GM12873 (cell line): Measurements from ENCODE around the gene KIRREL3.

Experiments
- TF ChIP-seq, protein P1 (sequence below): IDR thresholded peaks from 2 replicates; pipeline ENCODE4 v1.5.1; 2012; ENCODE audit warnings: low read depth, mild to moderate bottlenecking, moderate library complexity, low read length, control low read depth; ENCODE audit not compliant: insufficient read depth; ENCODE audit errors: missing control alignments

KIRREL3 gene

GRCh38 chr11:126816645-126817044 lies 183.9 kb downstream of the KIRREL3 start:
- TF ChIP-seq, protein P1, sequence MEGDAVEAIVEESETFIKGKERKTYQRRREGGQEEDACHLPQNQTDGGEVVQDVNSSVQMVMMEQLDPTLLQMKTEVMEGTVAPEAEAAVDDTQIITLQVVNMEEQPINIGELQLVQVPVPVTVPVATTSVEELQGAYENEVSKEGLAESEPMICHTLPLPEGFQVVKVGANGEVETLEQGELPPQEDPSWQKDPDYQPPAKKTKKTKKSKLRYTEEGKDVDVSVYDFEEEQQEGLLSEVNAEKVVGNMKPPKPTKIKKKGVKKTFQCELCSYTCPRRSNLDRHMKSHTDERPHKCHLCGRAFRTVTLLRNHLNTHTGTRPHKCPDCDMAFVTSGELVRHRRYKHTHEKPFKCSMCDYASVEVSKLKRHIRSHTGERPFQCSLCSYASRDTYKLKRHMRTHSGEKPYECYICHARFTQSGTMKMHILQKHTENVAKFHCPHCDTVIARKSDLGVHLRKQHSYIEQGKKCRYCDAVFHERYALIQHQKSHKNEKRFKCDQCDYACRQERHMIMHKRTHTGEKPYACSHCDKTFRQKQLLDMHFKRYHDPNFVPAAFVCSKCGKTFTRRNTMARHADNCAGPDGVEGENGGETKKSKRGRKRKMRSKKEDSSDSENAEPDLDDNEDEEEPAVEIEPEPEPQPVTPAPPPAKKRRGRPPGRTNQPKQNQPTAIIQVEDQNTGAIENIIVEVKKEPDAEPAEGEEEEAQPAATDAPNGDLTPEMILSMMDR, result no peak

GRCh38 chr11:126815111-126815510 lies 185.5 kb downstream of the KIRREL3 start:
- TF ChIP-seq, protein P1, result no peak

DNA sequence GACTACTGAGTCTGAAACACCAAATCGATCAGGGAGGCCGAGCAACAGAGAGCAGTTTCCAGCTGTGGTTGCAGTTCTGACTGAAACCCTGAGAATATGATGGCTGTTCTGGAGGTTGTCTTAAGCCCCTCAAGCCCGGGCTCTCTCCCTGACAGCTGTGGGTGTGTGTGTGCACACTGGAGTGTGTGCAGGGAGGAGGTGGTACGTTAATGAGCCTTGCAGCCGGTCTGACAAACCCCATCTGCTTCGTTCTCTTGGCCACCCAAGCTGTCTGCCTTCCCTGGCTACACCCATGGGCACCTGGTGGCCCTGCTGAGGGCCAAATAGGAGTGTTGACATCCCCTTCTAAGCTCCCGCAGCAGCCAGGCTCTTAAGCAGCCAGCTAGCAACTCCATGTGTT lies 189.8 kb downstream of the KIRREL3 start:
- TF ChIP-seq, protein P1, result no peak

DNA sequence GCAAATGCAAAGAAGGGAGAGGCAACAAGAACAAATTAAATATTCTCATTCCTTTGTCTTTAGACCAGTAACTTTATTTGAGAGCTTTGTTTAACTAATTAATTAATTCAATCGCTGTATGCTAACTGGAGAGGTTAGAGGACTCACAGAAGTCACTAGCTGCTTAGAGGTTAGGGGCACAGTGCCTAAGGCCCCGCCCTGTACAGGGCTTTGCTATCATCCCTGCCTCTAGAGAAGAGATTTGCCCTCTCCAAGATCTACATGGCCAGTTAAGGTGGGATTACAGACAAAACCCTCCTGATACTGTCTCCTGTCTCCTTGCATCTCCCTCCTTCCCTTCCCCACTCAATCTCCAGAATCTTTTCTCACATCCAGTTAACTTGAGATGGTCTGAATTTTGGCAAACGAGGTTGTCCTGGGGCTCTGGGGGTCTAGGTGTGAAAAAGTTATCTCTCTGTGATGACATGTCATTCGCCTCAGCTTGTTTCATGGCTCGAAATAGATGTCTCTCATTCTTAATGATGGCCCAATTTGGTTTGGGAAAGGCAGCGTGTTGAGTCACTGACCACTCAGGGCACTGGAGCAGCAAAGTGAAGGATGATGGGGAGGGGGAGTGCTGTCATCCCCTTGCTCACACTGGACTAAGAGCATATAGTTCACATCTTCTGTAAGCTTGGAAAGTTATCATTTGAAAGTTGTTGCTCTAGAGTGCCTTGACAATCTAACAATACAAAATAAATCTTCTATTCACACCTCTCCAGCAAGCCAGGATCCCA lies 190.9 kb downstream of the KIRREL3 start:
- TF ChIP-seq, protein P1, result no peak

DNA sequence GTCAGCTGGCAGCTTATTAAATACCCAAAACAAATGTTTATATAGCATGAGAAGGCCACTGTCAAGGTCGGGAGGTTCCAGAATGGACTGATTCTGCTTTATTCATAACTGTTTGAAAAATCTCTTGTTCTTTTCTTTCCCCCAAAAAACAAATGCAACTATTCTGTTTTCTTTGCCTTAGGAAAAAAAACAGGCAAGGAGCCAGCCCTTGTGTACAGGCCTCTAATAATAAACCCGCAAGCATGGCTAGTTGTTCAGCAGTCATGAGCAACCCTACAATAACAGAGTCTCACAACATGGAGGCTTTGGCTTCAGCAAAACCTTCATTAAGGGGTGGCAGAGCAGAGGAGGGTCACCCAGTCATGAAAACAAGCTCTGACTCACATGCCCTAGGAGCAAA lies 191.7 kb downstream of the KIRREL3 start:
- TF ChIP-seq, protein P1, result no peak

DNA sequence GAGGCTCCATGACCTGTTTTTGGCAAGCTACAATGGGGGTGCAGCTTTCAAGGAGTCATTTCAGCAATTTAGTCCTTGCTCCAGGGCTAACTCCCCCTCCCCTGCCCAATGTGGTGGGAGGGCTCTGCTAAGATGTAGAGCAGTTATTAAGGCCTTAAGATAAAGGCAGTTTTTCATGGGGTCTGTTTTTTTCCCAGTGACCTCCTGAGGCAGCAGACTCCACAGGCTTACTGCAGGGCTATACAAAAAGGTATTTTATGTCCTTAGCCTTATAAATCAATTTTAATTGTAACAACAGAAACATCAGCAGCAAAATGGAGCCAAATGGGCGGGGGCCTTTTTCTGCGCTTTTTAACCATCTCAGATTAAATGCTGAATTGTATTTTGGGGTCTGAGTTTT lies 192.3 kb downstream of the KIRREL3 start:
- TF ChIP-seq, protein P1, result no peak

DNA sequence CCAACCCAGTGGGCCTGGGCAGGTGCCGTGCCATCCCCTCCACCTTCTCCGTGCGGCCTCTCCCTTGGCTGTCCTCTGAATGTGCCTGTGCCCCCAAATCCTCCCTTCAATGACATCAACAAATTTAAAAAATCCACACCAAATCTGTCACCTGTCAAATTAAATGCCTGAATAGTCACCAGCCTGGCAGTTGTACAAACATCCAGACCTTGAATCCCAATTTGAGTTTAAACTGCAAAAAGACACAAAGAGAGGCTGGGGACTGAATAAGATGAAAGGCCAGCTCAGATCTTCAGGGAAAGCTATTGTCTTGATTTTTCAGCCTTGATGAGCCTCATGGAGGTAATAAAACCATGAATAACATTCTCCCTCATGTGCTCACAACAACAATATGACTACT lies 194.7 kb downstream of the KIRREL3 start:
- TF ChIP-seq, protein P1, result no peak
